Panc1 (cell line): ENCODE data around the gene LDLRAD4. TPM values are rescaled to one million over a fixed set of nuclear protein-coding genes. Genes with fewer than 3 reads are reported as not detected.

ENCODE experiments used
- ATAC-seq: fragments of 200-7000 bp; cut with Tn5 transposase; 2 replicates; pipeline ENCODE4 v1.9.1; 2020; ENCODE audit warnings: mild to moderate bottlenecking, moderate library complexity
- BruUV-seq: library from RNA; stranded (reverse); fragments of 400-500 nt; replicated peaks from 2 replicates; lab custom pipeline; 2021; lab: Mats Ljungman, UMichigan
- CTCF ChIA-PET: fragments of 300-600 bp; sonication (Branson Sonifier 250); formaldehyde crosslinking; loops from one replicate; lab custom pipeline; 2022; ENCODE audit warnings: antibody characterized with exemption; lab: Charles Lee
- POLR2A ChIA-PET: fragments of 300-600 bp; sonication (Branson Sonifier 250); formaldehyde crosslinking; loops from one replicate; lab custom pipeline; 2022; ENCODE audit warnings: antibody characterized with exemption; lab: Charles Lee
- DNase-seq: peaks from one replicate; pipeline ENCODE4 v3.0.0-alpha.2; 2010; ENCODE audit warnings: low read depth, low spot score
- H3K27ac ChIP-seq: 2 replicates; pipeline ENCODE4 v1.5.1; 2011; ENCODE audit warnings: mild to moderate bottlenecking, low read length, inconsistent platforms
- H3K27me3 ChIP-seq: fragments of 200-500 bp; sonication (Bioruptor generic); 2 replicates; pipeline ENCODE4 v1.6.0; 2014; ENCODE audit warnings: low read length, inconsistent platforms; ENCODE audit not compliant: control insufficient read depth, insufficient read depth
- H3K36me3 ChIP-seq: fragments of 200-500 bp; sonication (Bioruptor generic); 2 replicates; pipeline ENCODE4 v1.5.1; 2014; ENCODE audit warnings: inconsistent platforms, mild to moderate bottlenecking, low read length, moderate library complexity; ENCODE audit not compliant: control insufficient read depth, insufficient read depth
- H3K4me1 ChIP-seq: 2 replicates; pipeline ENCODE4 v1.5.1; 2011; ENCODE audit warnings: inconsistent platforms, mild to moderate bottlenecking, low read length, moderate library complexity; ENCODE audit not compliant: control insufficient read depth, insufficient read depth
- H3K4me3 ChIP-seq, 2 experiments: 2 replicates each; pipeline ENCODE4 v1.5.1; 2011 to 2012; ENCODE audit warnings: low read depth in 2 of 2, low read length in 2 of 2, mild to moderate bottlenecking in 2 of 2, inconsistent platforms in 1 of 2, moderate library complexity in 1 of 2
- H3K9me3 ChIP-seq: fragments of 200-500 bp; sonication (Bioruptor generic); 2 replicates; pipeline ENCODE4 v1.5.1; 2014; ENCODE audit warnings: low read depth, mild to moderate bottlenecking, inconsistent platforms, low read length, moderate library complexity; ENCODE audit not compliant: control insufficient read depth, insufficient read depth
- CTCF ChIP-seq: fragments of 450-650 bp; IDR thresholded peaks from 2 replicates; pipeline ENCODE4 v1.5.1; 2017; ENCODE audit warnings: mild to moderate bottlenecking
- POLR2AphosphoS5 ChIP-seq: IDR thresholded peaks from 2 replicates; pipeline ENCODE4 v1.6.1; 2012; ENCODE audit warnings: mild to moderate bottlenecking, low read depth, low read length, moderate library complexity
- REST ChIP-seq, 2 experiments: IDR thresholded peaks; 2 replicates each; pipeline ENCODE4 v1.6.1; 2011 to 2012; ENCODE audit warnings: low read depth in 2 of 2, control low read depth in 1 of 2, low read length in 1 of 2, mild to moderate bottlenecking in 1 of 2, moderate library complexity in 1 of 2; ENCODE audit not compliant: insufficient read depth in 1 of 2
- SIN3A ChIP-seq: IDR thresholded peaks from 2 replicates; pipeline ENCODE4 v1.6.1; 2012; ENCODE audit warnings: low read depth, mild to moderate bottlenecking, low read length, moderate library complexity, borderline replicate concordance; ENCODE audit not compliant: insufficient read depth
- TCF7L2 ChIP-seq: IDR thresholded peaks from 2 replicates; pipeline ENCODE4 v1.6.1; 2011; ENCODE audit warnings: mild to moderate bottlenecking, low read depth, low read length, inconsistent platforms
- in situ Hi-C: cut with HindIII; loops from 2 replicates; pipeline ENCODE4 v1.10.0; 2016; ENCODE audit warnings: low sequenced_read_pairs, low pct_unique_long_range_greater_than_20kb
- intact Hi-C: fragments of 100-400 bp; cut with micrococcal nuclease; formaldehyde crosslinking; loops from one replicate; pipeline ENCODE4 v1.10.0; 2022; ENCODE audit not compliant: unreplicated experiment
- total RNA-seq: library from RNA; stranded (reverse); gene quantifications from one replicate; pipeline ENCODE4 v1.2.1, GENCODE V29; 2021; ENCODE audit not compliant: unreplicated experiment

Gene LDLRAD4
- total RNA-seq, 1 experiment from 2014 or later: 0.28 TPM

DNA sequence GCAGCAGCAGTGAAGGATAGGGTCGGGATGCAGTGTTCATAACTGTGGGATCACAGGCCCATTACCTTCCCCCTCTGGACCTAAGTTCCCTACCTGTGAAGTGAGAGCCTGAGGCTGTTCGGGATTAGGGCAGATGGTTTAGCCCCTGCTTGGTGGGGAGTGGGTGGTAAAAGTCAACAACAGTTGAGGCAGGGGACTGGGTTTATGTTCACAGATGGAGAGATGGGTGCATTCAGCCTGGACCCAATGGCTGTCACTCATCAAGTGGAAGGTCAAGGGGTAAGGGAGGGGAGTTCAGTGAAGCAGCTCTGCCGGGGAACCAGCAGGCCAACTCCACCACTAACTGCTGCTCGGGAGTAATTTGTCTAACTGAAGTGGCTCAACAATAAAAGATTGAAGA is 327.4 kb downstream of the LDLRAD4 start:
- H3K9me3 ChIP-seq: no peaks in the 10 kb centered on the region
- H3K27me3 ChIP-seq: peaks cover 6% of the 10 kb centered on the region
- H3K27ac ChIP-seq: no peak overlapping the region
- H3K4me1 ChIP-seq: no peaks in the 10 kb centered on the region
- CTCF ChIA-PET: no interaction called here
- no TSS peak for BruUV-seq
- DNase-seq (no peak), ATAC-seq (no peak)
- no peak for TF ChIP-seq TCF7L2
- intact Hi-C loops (no loop called here), in situ Hi-C loops (no loop called here)
- no peak overlapping the region for H3K4me3 ChIP-seq
- H3K36me3 ChIP-seq: no peaks in the 10 kb centered on the region
- POLR2A ChIA-PET: interaction anchor here (0.7 kb wide), 1 partner anchor 21 kb away, joined by 5 read pairs; no protein-coding TSS in a partner anchor

DNA sequence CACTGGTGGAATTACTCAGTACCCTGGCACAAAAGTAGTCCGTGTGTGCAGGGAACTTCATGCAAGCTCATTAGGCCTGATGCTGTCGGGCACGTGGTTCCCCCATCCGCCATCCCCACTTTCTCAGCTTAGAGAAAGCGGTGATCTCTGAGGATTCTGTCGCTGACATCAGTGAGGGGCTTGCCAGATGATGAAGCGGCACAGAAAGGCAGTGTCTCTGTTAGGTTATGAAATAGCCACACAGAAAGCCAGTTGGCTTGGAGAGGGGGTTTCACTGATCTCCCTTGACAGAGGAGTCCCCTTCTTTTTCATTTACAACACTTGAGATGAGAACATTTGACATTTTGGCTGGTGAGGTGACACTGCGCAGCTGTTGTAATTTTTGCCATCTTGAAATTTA is 328.1 kb downstream of the LDLRAD4 start:
- BruUV-seq: no TSS peak
- ChIA-PET CTCF (no interaction called here), POLR2A (interaction anchor here (0.7 kb wide), 1 partner anchor 21 kb away, joined by 5 read pairs; no protein-coding TSS in a partner anchor)
- H3K27ac ChIP-seq: no peak overlapping the region
- TF ChIP-seq SIN3A (no peak), CTCF (no peak), TCF7L2 (no peak), POLR2AphosphoS5 (no peak)
- DNase-seq (no peak), ATAC-seq (no peak)
- peaks cover 4% of the 10 kb centered on the region; the same call in 1 of the 2 replicates for H3K27me3 ChIP-seq
- no peaks in the 10 kb centered on the region for H3K9me3 ChIP-seq
- H3K4me1 ChIP-seq: no peaks in the 10 kb centered on the region
- in situ Hi-C loops (no loop called here), intact Hi-C loops (no loop called here)
- no peak overlapping the region for H3K4me3 ChIP-seq
- H3K36me3 ChIP-seq: no peaks in the 10 kb centered on the region

DNA sequence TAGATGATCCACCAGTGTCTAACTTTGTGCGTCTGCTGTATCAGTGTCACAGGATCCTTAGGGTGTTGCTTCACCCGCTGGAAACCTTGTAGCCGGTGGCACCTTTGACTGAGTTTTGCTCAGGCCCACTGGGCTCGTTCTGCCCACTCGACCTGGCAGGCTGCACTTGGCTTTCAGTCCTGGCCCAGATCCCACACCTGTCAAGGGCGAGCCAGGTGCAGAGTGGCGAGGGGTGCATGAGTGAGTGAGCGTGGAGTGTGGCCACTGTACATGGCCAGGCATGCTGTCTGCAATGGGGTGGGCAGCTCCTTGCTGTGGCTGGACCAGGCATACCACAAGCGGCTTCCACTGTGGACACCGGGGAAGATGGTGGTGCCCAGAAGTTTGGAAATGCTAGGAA is 328.8 kb downstream of the LDLRAD4 start:
- Histone ChIP-seq H3K27me3 (peaks cover 4% of the 10 kb centered on the region; the same call in 1 of the 2 replicates), H3K4me3 (no peak overlapping the region), H3K36me3 (no peaks in the 10 kb centered on the region), H3K27ac (no peak overlapping the region), H3K4me1 (no peaks in the 10 kb centered on the region), H3K9me3 (no peaks in the 10 kb centered on the region)
- no TSS peak for BruUV-seq
- in situ Hi-C loops: no loop called here
- TF ChIP-seq TCF7L2: no peak
- no peak for TF ChIP-seq REST (IDR thresholded peaks at IDR 0.05; ENCODE audit: insufficient read depth in 1 of 2, low read depth in 2 of 2, low read length in 1 of 2)
- no peak for TF ChIP-seq CTCF
- no peak for TF ChIP-seq POLR2AphosphoS5
- TF ChIP-seq SIN3A: no peak
- POLR2A ChIA-PET: no interaction called here
- CTCF ChIA-PET: no interaction called here
- intact Hi-C loops: no loop called here
- DNase-seq (no peak), ATAC-seq (no peak)
